ENCODE results near the gene HOXC4.

GRCh38 chr12:54045868-54046521 is 7.6 kb upstream of the HOXC4 start:
- no peak for TF ChIP-seq CTCF (IDR thresholded peaks at IDR 0.05; ENCODE audit: low read depth, low read length, missing input control)
- TF ChIP-seq SP1 (IDR thresholded peaks at IDR 0.05), result no peak
- no peak for TF ChIP-seq TAF1 (conservative IDR thresholded peaks at IDR 0.05)
- TF ChIP-seq MAX (IDR thresholded peaks at IDR 0.05), result no peak
- no peak for TF ChIP-seq RAD21 (IDR thresholded peaks at IDR 0.05)
- TF ChIP-seq YY1 (IDR thresholded peaks at IDR 0.05), result no peak
- TF ChIP-seq ATF3 (IDR thresholded peaks at IDR 0.05), result no peak
- no peak for TF ChIP-seq REST (IDR thresholded peaks at IDR 0.05)
- no peak for TF ChIP-seq EGR1 (IDR thresholded peaks at IDR 0.05; ENCODE audit: low read depth in 2 of 2)
